ENCODE data around the gene PDXK. TPM values are rescaled to one million over a fixed set of nuclear protein-coding genes. Genes with fewer than 3 reads are reported as not detected.

Gene PDXK
- total and polyA plus RNA-seq, 2 of the 13 experiments (the other 11 are each of a cell fraction or from before 2014, with no cell fraction given): 114 to 184 TPM

DNA sequence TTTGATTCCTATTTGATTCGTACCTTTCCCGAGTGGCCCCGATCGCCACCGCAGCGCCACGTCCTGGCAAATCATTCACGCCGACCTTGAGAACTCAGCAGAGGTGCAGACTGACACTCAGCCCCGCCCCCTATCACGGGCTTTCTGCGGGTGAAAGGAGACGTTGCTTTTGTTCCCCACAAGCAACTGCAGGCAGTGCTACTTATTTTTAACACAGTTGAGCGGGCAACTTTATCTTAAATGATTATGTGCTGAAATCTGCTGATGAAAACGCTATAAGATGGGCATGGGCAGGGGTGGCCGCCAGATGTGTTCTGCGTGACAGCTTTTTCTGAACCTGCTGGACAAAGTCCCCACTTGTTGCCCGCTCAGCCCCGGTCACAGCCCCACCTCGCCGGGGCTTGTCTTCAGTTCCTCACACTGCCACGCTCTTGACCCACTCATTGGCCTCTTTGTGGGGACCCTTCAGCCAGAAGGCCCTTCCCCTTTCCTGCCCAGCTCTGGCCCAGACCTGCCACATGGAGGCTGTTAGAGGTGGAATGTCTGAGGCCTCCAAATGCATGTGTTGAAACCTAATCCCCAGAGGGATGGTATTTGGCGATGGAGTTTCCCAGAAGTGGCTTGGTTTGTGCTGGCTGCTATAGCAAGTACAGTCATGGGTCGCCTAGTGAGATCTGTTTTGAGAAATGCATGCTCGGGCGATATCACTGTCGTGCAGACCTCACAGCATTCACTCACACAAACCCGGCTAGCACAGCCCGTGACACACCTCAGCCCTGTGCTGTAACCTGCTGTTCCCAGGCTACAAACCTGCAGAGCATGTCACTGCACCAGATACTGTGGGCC, 15.7 kb upstream of the PDXK start (continued):
- no peak for TF ChIP-seq ZBTB40 (IDR thresholded peaks at IDR 0.05)
- no peak for TF ChIP-seq ZBTB40 (CRISPR knock-in tag; IDR thresholded peaks at IDR 0.05)
- no peak for TF ChIP-seq SOX13 (IDR thresholded peaks at IDR 0.05)
- TF ChIP-seq SOX13 (CRISPR knock-in tag; conservative IDR thresholded peaks at IDR 0.05 in 1 of 2, IDR thresholded peaks at IDR 0.05 in 1 of 2): peak in 1 of 2 experiments; percentile 7; a peak in 2 of 4 replicates
- peak; percentile 41; the same call in 1 of the 2 replicates for TF ChIP-seq SIX4 (CRISPR knock-in tag; IDR thresholded peaks at IDR 0.05)
- TF ChIP-seq SNRNP70 (IDR thresholded peaks at IDR 0.05; ENCODE audit: low read depth, low read length): no peak
- no peak for TF ChIP-seq MBNL3 (CRISPR knock-in tag; conservative IDR thresholded peaks at IDR 0.05)
- TF ChIP-seq ZNF326 (CRISPR knock-in tag; IDR thresholded peaks at IDR 0.05; ENCODE audit: borderline replicate concordance): no peak
- TF ChIP-seq, protein P1, sequence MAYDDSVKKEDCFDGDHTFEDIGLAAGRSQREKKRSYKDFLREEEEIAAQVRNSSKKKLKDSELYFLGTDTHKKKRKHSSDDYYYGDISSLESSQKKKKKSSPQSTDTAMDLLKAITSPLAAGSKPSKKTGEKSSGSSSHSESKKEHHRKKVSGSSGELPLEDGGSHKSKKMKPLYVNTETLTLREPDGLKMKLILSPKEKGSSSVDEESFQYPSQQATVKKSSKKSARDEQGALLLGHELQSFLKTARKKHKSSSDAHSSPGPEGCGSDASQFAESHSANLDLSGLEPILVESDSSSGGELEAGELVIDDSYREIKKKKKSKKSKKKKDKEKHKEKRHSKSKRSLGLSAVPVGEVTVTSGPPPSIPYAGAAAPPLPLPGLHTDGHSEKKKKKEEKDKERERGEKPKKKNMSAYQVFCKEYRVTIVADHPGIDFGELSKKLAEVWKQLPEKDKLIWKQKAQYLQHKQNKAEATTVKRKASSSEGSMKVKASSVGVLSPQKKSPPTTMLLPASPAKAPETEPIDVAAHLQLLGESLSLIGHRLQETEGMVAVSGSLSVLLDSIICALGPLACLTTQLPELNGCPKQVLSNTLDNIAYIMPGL (CRISPR knock-in tag; IDR thresholded peaks at IDR 0.05; ENCODE audit: borderline replicate concordance in 1 of 2, low read depth in 1 of 2): 0 out of 4 replicates have a peak, but pooled peaks of 1 of the 2 experiments have one; percentile 14
- no peak for TF ChIP-seq MTERF4 (CRISPR knock-in tag; IDR thresholded peaks at IDR 0.05)
- TF ChIP-seq ZNF781 (CRISPR knock-in tag; IDR thresholded peaks at IDR 0.05; ENCODE audit: borderline replicate concordance, not compliant biosample characterization): peak; percentile 74
- 0 out of 2 replicates have a peak, but pooled peaks have one; percentile 3 for TF ChIP-seq HOMEZ (CRISPR knock-in tag; IDR thresholded peaks at IDR 0.05; ENCODE audit: low read depth)

Measured in HepG2 (cell line).